Iris pigment epithelial cell (primary cell): ENCODE measurements around the gene RASGRP4.
"Not testable (repeated sequence)": the region's sequence is repeated elsewhere in the genome, so short reads cannot be mapped to it uniquely, and the experiment has no call there.

Experiments
- DNase-seq: peaks from one replicate; pipeline ENCODE4 v3.0.0-alpha.2; 2011; ENCODE audit warnings: low read depth

The RASGRP4 gene

DNA sequence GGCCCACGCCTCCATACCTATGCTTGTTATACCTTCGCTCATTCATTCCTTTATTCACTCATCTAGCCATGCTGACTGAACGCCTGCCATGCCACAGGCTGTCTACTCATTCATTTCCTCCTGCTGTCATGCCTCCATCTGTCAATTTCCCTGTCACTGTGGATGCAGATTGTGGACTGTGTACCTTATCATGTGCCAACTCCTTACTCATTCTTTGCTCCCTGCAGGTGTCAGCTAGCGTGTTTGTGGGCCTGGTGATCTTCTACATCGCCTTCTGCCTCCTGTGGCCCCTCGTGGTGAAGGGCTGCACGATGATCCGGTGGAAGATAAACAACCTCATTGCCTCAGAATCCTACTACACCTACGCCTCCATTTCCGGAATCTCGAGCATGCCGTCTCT is 55.7 kb downstream of the RASGRP4 start:
- DNase-seq: no peak

DNA sequence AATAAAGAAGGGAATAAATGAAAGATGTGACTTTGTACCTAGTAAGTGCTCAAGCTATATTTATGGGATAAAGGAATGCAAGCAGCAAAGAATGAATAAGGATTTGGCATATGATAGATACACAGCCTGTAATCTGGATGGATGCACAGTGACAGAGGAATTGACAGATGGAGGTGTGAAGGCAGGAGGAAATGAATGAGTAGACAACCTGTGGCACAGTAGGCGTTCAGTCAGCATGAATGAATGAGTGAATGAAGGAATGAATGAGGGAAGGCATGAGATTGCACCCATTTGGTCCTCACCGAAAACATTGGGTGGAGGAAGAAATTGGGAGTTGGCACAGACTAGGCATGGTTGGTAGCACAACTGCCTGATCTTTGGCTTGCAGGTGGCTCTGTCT is 56.4 kb downstream of the RASGRP4 start:
- no peak for DNase-seq

DNA sequence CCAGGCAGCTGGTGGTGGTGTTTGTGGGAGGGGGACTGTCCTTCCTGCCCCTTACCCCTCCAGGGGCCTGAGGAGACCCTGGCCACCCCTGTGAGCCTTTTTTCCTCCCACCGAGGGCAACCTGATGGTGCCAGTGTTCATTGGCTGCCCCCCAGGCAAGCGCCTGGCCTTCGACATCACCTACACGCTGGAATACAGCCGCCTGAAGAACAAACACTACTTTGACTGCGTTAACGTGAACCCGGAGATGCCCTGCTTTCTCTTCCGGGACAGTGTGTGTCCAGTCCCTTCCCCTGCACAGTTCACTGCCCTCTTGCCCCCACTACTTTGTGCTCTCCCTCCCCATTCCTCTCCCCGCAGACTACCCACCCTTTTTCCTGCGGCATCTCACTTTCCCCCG is 59.0 kb downstream of the RASGRP4 start:
- DNase-seq: no peak

DNA sequence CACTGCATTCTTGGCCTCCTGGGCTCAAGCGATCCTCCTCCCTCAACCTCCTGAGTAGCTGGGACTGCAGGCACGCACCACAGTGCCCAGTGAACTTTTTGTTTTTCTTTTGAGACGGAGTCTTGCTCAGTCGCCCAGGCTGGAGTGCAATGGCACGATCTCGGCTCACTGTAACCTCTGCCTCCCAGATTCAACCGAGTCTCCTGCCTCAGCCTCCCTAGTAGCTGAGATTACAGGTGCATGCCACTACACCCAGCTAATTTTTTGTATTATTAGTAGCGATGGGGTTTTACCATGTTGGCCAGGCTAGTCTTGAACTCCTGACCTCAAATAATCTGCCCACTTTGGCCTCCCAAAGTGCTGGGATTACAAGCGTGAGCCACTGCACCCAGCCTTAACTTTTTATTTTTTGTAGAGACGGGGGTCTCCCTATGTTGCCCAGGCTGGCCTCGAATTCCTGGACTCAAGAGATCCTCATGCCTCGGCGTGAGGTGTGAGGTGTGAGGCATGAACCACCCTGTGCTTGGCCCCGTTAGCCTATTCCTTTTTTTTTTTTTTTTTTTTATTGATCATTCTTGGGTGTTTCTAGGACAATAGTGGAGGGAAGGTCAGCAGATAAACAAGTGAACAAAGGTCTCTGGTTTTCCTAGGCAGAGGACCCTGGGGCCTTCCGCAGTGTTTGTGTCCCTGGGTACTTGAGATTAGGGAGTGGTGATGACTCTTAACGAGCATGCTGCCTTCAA is 62.9 kb downstream of the RASGRP4 start:
- DNase-seq: not testable (repeated sequence)

DNA sequence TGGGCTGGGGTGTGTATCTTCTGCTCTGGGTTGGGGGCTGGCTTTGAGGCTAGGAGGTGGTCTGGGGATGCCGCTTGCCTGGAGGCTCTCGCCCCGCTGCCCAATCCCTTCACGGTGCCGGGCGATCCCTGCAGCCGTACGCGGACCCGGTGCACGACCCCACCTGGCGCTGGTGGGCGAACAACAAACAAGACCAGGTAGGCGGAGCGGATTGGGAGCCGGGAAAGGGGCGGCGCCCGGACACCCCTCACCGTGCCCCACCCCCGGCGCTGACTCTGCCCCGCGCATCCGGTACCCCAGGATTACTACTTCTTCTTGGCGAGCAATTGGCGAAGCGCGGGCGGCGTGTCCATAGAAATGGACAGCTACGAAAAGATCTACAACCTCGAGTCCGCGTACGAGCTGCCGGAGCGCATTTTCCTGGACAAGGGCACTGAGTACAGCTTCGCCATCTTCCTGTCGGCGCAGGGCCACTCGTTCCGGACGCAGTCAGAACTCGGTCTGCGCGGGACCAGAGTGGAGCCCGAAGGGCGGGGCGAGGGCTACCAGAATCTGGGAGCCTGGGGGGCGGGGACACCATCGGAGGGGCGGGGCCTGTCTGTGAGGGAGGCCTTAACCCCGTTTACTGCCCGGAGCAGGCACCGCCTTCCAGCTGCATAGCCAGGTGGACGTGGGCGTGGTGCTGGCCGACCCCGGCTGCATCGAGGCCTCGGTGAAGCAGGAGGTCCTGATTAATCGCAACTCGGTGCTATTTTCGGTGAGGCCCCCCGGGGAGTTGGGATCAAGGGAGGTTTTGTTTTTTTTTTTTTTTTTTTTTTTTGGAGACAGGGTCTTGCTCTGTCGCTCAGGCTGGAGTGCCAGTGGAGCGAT is 63.7 kb downstream of the RASGRP4 start:
- DNase-seq: peak; percentile 64

DNA sequence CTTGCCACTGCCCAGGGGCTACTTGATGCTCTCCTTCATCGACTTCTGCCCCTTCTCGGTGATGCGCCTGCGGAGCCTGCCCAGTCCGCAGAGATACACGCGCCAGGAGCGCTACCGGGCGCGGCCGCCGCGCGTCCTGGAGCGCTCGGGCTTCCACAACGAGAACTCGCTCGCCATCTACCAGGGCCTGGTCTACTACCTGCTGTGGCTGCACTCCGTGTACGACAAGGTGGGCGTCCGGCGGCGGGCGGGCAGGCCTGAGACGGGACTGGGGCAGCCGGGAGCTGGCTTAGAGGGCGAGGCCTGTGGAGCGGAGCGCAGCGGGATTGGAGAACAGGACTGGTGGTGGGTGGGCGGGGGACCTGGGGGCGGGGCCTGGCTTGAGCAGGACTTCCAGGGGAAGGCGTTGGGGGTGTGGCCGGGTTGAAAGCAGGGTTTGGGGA is 64.4 kb downstream of the RASGRP4 start:
- peak; percentile 80 for DNase-seq

DNA sequence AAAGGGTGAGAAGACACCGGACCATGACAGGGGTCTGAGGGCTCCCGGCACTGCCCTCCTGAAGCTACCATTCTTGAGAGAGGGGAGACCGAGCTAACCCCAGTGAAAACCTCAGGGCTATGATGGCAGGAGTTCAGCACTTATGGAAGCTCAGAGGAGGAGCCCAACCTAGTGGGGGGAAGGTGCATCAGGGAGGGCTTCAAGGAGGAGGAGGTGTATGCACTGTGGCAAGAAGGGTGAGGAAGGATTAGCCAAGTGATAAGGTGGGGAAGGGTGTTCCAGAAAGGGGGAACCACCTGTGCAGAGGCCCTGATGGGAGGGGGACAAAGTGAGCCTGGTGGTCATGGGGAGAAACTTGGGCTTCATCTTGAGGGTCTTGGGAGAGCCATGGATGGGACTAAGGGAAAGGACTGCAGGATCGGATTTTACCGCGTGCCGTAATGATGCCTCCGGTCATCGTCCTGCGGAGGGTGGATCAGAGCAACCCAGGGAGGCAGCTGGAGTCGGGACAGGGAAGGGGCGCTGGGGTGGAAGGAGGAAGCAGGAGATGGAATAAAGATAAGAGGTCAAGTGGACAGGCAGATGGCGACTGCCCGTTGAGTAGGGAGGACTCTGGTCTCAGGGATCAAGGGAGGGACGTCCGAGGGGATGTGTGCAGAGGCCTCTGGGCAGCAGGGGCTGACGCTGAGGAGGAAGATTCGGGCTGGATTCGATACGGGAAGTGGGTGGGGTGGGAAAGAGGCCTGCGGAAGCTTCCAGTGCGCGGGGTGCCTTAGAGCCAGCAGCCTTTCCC is 65.0 kb downstream of the RASGRP4 start:
- DNase-seq: no peak

DNA sequence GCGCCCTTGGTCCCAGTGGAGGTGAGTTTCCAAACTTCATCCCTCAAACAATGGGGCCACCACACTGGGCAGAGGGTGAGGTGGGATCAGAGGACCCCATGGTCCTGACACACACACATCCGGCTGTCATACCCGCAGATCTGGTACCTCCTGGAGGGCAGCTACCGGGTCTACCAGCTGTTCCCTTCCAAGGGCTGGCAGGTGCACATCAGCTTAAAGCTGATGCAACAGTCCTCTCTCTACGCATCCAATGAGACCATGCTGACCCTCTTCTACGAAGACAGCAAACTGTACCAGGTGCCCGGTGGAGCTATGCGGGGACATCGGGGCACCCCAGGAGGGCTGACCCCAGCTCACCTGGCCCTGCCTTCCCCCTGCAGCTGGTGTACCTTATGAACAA is 65.7 kb downstream of the RASGRP4 start:
- DNase-seq: no peak

DNA sequence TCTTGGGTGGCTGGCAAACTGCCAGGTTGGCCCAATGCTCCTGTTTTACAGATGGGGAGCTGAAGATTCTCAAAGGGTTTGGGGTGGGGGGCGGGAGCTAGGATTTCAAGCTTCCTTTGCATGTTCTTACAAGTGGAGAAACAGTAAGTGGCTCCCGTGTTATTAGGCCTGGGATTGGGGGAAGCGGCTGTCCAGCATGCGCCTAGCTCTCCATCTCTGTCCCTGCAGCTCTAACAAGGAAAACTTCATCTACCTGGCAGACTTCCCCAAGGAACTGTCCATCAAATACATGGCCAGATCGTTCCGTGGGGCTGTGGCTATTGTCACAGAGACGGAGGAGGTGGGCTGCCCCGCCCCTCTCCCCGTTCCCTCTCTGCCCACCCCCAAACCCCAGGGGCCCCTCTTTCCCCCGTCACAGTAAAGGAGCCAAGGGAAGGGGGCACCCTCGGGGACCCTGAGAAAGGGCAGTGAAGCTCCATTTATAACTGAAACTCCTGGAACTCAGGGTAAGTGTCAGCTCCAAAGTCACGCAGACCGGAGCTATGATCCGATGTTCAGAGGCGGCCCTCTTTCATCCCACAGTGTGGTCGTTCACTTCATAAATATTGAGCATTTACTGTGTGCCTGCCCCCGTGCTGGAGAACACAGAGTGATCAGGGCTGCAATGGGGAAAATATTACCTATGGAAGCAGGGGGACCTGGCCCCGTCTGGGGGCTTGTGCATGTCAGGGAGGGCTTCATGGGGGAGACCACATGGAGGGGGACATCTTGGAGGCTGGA is 66.6 kb downstream of the RASGRP4 start:
- no peak for DNase-seq
